K562 (cell line): Measurements from ENCODE around the gene ECSIT. TPM values are rescaled to one million over a fixed set of nuclear protein-coding genes. Genes with fewer than 3 reads are reported as not detected.

Experiments
- BDP1 ChIP-seq: IDR thresholded peaks from 3 replicates; pipeline ENCODE4 v1.6.1; 2011; ENCODE audit not compliant: insufficient read length, insufficient read depth
- ETS1 ChIP-seq: conservative IDR thresholded peaks from 2 replicates; pipeline ENCODE4 v1.6.1; 2011; ENCODE audit warnings: low read depth, mild to moderate bottlenecking, low read length; ENCODE audit not compliant: control insufficient read depth
- FOS ChIP-seq: IDR thresholded peaks from 3 replicates; pipeline ENCODE4 v1.6.1; 2011; ENCODE audit not compliant: insufficient read length; ENCODE audit errors: extremely low read depth
- ID3 ChIP-seq, 2 experiments: fragments of 250-450 bp in 1 of 2; fragments of 450-650 bp in 1 of 2; sonication (Bioruptor Pico) in 1 of 2; IDR thresholded peaks; 2 replicates each; pipeline versions ENCODE4 v1.6.1 to v1.8.0; 2016 to 2021; ENCODE audit warnings: mild to moderate bottlenecking in 2 of 2, moderate library complexity in 2 of 2, missing compliant biosample characterization in 1 of 2, missing genetic modification characterization in 1 of 2
- MBD1 ChIP-seq: fragments of 250-450 bp; sonication (Bioruptor Pico); IDR thresholded peaks from 2 replicates; pipeline ENCODE4 v1.8.0; 2022; ENCODE audit warnings: inconsistent platforms
- MEIS2 ChIP-seq: fragments of 450-650 bp; IDR thresholded peaks from 2 replicates; pipeline ENCODE4 v1.6.1; 2014; ENCODE audit warnings: mild to moderate bottlenecking; ENCODE audit not compliant: partially characterized antibody
- MYC ChIP-seq, 2 experiments: fragments of 250-450 bp in 1 of 2; sonication (Bioruptor Pico) in 1 of 2; IDR thresholded peaks; 2 replicates each; pipeline versions ENCODE4 v1.5.1 to v1.6.1; 2012 to 2021; ENCODE audit warnings: low read depth in 2 of 2, borderline replicate concordance in 1 of 2, improper control_type of control experiment in 1 of 2, low read length in 1 of 2, mild to moderate bottlenecking in 1 of 2, moderate library complexity in 1 of 2
- NEUROD1 ChIP-seq: fragments of 150-350 bp; IDR thresholded peaks from 2 replicates; pipeline ENCODE4 v1.6.1; 2014; ENCODE audit warnings: borderline replicate concordance, low read length, low read depth; ENCODE audit not compliant: partially characterized antibody
- PKNOX1 ChIP-seq: fragments of 450-650 bp; IDR thresholded peaks from 2 replicates; pipeline ENCODE4 v1.6.1; 2016
- SIN3A ChIP-seq, 2 experiments: fragments of 150-350 bp in 1 of 2; IDR thresholded peaks; 2 replicates each; pipeline ENCODE4 v1.6.1; 2011 to 2016; ENCODE audit warnings: borderline replicate concordance in 2 of 2, low read depth in 2 of 2, low read length in 2 of 2, mild to moderate bottlenecking in 2 of 2, moderate library complexity in 2 of 2; ENCODE audit not compliant: control insufficient read depth in 1 of 2
- SNRNP70 ChIP-seq: fragments of 200-400 bp; formaldehyde crosslinking; optimal IDR thresholded peaks from 2 replicates; pipeline ENCODE3; 2017; ENCODE audit warnings: low read depth, low read length
- TFAP4 ChIP-seq: sonication (generic); formaldehyde crosslinking; IDR thresholded peaks from 2 replicates; pipeline ENCODE4 v1.8.0; 2022; ENCODE audit warnings: missing genetic modification reagents, mild to moderate bottlenecking, moderate library complexity, borderline replicate concordance
- ZBTB33 ChIP-seq: sonication (generic); formaldehyde crosslinking; IDR thresholded peaks from 2 replicates; pipeline ENCODE4 v1.8.1; 2023; ENCODE audit warnings: mild to moderate bottlenecking, missing genetic modification reagents
- ZBTB34 ChIP-seq: fragments of 250-450 bp; sonication (Bioruptor Pico); IDR thresholded peaks from 2 replicates; pipeline ENCODE4 v1.8.0; 2021; ENCODE audit warnings: mild to moderate bottlenecking, moderate library complexity
- ZKSCAN1 ChIP-seq: fragments of 150-350 bp; IDR thresholded peaks from 2 replicates; pipeline ENCODE4 v1.6.1; 2016; ENCODE audit warnings: low read depth, low read length
- ZNF274 ChIP-seq: IDR thresholded peaks from 2 replicates; pipeline ENCODE4 v1.6.1; 2011; ENCODE audit warnings: low read depth, mild to moderate bottlenecking, low read length, moderate library complexity, borderline replicate concordance
- ZNF282 ChIP-seq: sonication (generic); formaldehyde crosslinking; IDR thresholded peaks from 2 replicates; pipeline ENCODE4 v1.8.1; 2023; ENCODE audit warnings: missing genetic modification reagents
- polyA plus RNA-seq, 8 experiments: library from polyadenylated mRNA; depleted of rRNA in 4 of 8; stranded (reverse) in 5 of 8; unstranded in 3 of 8; fragments of >200 nt; fragmentation: Nextera tagmentation in 2 of 8; fragmentation: Illumina TruSeq in 1 of 8; extraction: Ambion mirVana in 2 of 8; extraction: Trizol in 1 of 8; gene quantifications; 2 replicates each; pipeline versions ENCODE4 v1.2.1 to v1.2.3, GENCODE V29; 2011 to 2014; ENCODE audit warnings: inconsistent platforms in 1 of 8, missing spikeins in 1 of 8
- total RNA-seq, 7 experiments: library from RNA; depleted of rRNA in 6 of 7; stranded (reverse); fragments of >200 nt in 6 of 7; fragmentation: Illumina TruSeq in 2 of 7; extraction: Trizol in 2 of 7; gene quantifications; 2 replicates each; pipeline versions ENCODE4 v1.2.1 to v1.2.3, GENCODE V29; 2011 to 2021; ENCODE audit warnings: low replicate concordance in 1 of 7

Gene ECSIT
- total and polyA plus RNA-seq, 9 of the 15 experiments (the other 6 are each of a cell fraction or from before 2014, with no cell fraction given): 1.1 to 82.5 (median 43.9) TPM

- no peak for TF ChIP-seq MBD1
- peak; percentile 49 for TF ChIP-seq FOS
- TF ChIP-seq ID3 (CRISPR knock-in tag; IDR thresholded peaks at IDR 0.05): no peak
- no peak for TF ChIP-seq ID3 (tag; IDR thresholded peaks at IDR 0.05)
- TF ChIP-seq ZBTB33 (CRISPR knock-in tag): peak; percentile 94
- peak; percentile 21; the same call in 1 of the 2 replicates for TF ChIP-seq PKNOX1
- 0 out of 4 replicates have a peak, but pooled peaks of 1 of the 2 experiments have one; percentile 34 for TF ChIP-seq SIN3A (IDR thresholded peaks at IDR 0.05; ENCODE audit: borderline replicate concordance in 2 of 2, control insufficient read depth in 1 of 2, low read depth in 2 of 2, low read length in 2 of 2)
- no peak for TF ChIP-seq ZBTB34
- no peak for TF ChIP-seq ZNF282 (CRISPR knock-in tag)
- no peak for TF ChIP-seq BDP1
- TF ChIP-seq MYC (IDR thresholded peaks at IDR 0.05; ENCODE audit: low read depth, low read length): peak; percentile 70
- no peak for TF ChIP-seq MYC (CRISPR knock-in tag; IDR thresholded peaks at IDR 0.05; ENCODE audit: borderline replicate concordance, low read depth)
- peak; percentile 66; the same call in 1 of the 2 replicates for TF ChIP-seq TFAP4 (CRISPR knock-in tag)
- TF ChIP-seq MEIS2: peak; percentile 37
- no peak for TF ChIP-seq ZNF274
- TF ChIP-seq SNRNP70: no peak
- no peak for TF ChIP-seq ZKSCAN1
- 0 out of 2 replicates have a peak, but pooled peaks have one; percentile 30 for TF ChIP-seq ETS1
- TF ChIP-seq NEUROD1: no peak
These were observed 1.5 kb upstream of the ECSIT start (continued) for GRCh38 chr19:11530432-11530831.
